K562 (cell line): ENCODE measurements around the gene AIF1. TPM values are rescaled to one million over a fixed set of nuclear protein-coding genes. Genes with fewer than 3 reads are reported as not detected.
A peak's percentile ranks its signal among the peaks of the same experiment; 100 is the strongest.

ENCODE experiments used
- CBX2 ChIP-seq: fragments of 200-600 bp; sonication (generic); IDR thresholded peaks from one replicate; pipeline ENCODE4 v1.6.1; 2012; ENCODE audit warnings: mild to moderate bottlenecking, low read length, inconsistent platforms; ENCODE audit not compliant: insufficient read depth, poor library complexity, severe bottlenecking
- CHD4 ChIP-seq: fragments of 200-600 bp; sonication (generic); IDR thresholded peaks from 3 replicates; pipeline ENCODE4 v1.6.1; 2012; ENCODE audit warnings: low read depth, mild to moderate bottlenecking, mixed read lengths, low read length, inconsistent platforms; ENCODE audit not compliant: insufficient read depth, insufficient replicate concordance, poor library complexity, severe bottlenecking
- CREBBP ChIP-seq: IDR thresholded peaks from one replicate; pipeline ENCODE4 v1.6.1; 2012; ENCODE audit warnings: low read depth, mild to moderate bottlenecking, control low read depth, inconsistent platforms, low read length
- DEAF1 ChIP-seq: fragments of 450-650 bp; formaldehyde crosslinking; IDR thresholded peaks from 2 replicates; pipeline ENCODE4 v1.4.0; 2020; ENCODE audit warnings: mild to moderate bottlenecking, moderate library complexity
- FIP1L1 ChIP-seq: fragments of 200-400 bp; formaldehyde crosslinking; IDR thresholded peaks from 2 replicates; pipeline ENCODE4 v1.6.1; 2018; ENCODE audit warnings: mild to moderate bottlenecking, low read depth, low read length; ENCODE audit not compliant: poor library complexity, severe bottlenecking
- FOXO4 ChIP-seq: fragments of 450-650 bp; formaldehyde crosslinking; IDR thresholded peaks from 2 replicates; pipeline ENCODE4 v1.4.0; 2020; ENCODE audit warnings: mild to moderate bottlenecking, moderate library complexity
- JUNB ChIP-seq: fragments of 450-650 bp; formaldehyde crosslinking; conservative IDR thresholded peaks from 2 replicates; pipeline ENCODE4 v1.4.0; 2020; ENCODE audit warnings: mild to moderate bottlenecking
- NBN ChIP-seq: fragments of 450-650 bp; IDR thresholded peaks from 2 replicates; pipeline ENCODE4 v1.6.1; 2016; ENCODE audit warnings: low read depth, mild to moderate bottlenecking
- NCOA2 ChIP-seq, 2 experiments: fragments of 450-650 bp; IDR thresholded peaks; 2 replicates each; pipeline ENCODE4 v1.6.1; 2018; ENCODE audit warnings: mild to moderate bottlenecking in 2 of 2, moderate library complexity in 1 of 2; ENCODE audit not compliant: partially characterized antibody in 2 of 2
- NR3C1 ChIP-seq: sonication (generic); formaldehyde crosslinking; IDR thresholded peaks from 2 replicates; pipeline ENCODE4 v1.8.1; 2022; ENCODE audit warnings: missing genetic modification reagents
- RAD21 ChIP-seq, 2 experiments: fragments of 250-450 bp in 1 of 2; fragments of 450-650 bp in 1 of 2; sonication (Bioruptor Pico) in 1 of 2; formaldehyde crosslinking in 1 of 2; IDR thresholded peaks in 1 of 2; conservative IDR thresholded peaks in 1 of 2; 2 replicates each; pipeline versions ENCODE4 v1.4.0 to v1.8.0; 2020 to 2022; ENCODE audit warnings: mild to moderate bottlenecking in 2 of 2, moderate library complexity in 1 of 2
- RBM25 ChIP-seq: fragments of 200-400 bp; formaldehyde crosslinking; IDR thresholded peaks from 2 replicates; pipeline ENCODE4 v1.6.1; 2018; ENCODE audit warnings: low read length, low read depth, moderate library complexity; ENCODE audit not compliant: severe bottlenecking
- SMAD4 ChIP-seq: fragments of 250-450 bp; sonication (Bioruptor Pico); conservative IDR thresholded peaks from 2 replicates; pipeline ENCODE4 v1.8.0; 2021; ENCODE audit warnings: inconsistent platforms, mild to moderate bottlenecking, moderate library complexity
- TEAD4 ChIP-seq, 2 experiments: sonication (generic) in 1 of 2; formaldehyde crosslinking in 1 of 2; IDR thresholded peaks; 2 replicates each; pipeline versions ENCODE4 v1.6.1 to v1.8.0; 2012 to 2022; ENCODE audit warnings: borderline replicate concordance in 1 of 2, inconsistent platforms in 1 of 2, low read length in 1 of 2, mild to moderate bottlenecking in 1 of 2, missing genetic modification reagents in 1 of 2
- TGIF2 ChIP-seq: sonication (generic); formaldehyde crosslinking; IDR thresholded peaks from 2 replicates; pipeline ENCODE4 v1.8.1; 2022; ENCODE audit warnings: mild to moderate bottlenecking, missing genetic modification reagents, moderate library complexity
- YY1 ChIP-seq, 3 experiments: IDR thresholded peaks; 2 replicates each; pipeline ENCODE4 v1.6.1; 2011; ENCODE audit warnings: low read length in 2 of 3, mild to moderate bottlenecking in 2 of 3, moderate library complexity in 2 of 3, borderline replicate concordance in 1 of 3, control low read depth in 1 of 3, low read depth in 1 of 3; ENCODE audit not compliant: insufficient read depth in 3 of 3, insufficient replicate concordance in 2 of 3, control insufficient read depth in 1 of 3, insufficient read length in 1 of 3; ENCODE audit errors: extremely low read depth in 1 of 3
- ZBTB33 ChIP-seq: sonication (generic); formaldehyde crosslinking; IDR thresholded peaks from 2 replicates; pipeline ENCODE4 v1.8.1; 2023; ENCODE audit warnings: mild to moderate bottlenecking, missing genetic modification reagents
- ZC3H11A ChIP-seq: IDR thresholded peaks from 2 replicates; pipeline ENCODE4 v1.6.1; 2012; ENCODE audit warnings: low read depth, low read length, improper control_type of control experiment
- ZEB2 ChIP-seq: fragments of 450-650 bp; IDR thresholded peaks from 2 replicates; pipeline ENCODE4 v1.6.1; 2016
- ZNF586 ChIP-seq: fragments of 450-650 bp; formaldehyde crosslinking; conservative IDR thresholded peaks from 2 replicates; pipeline ENCODE4 v1.4.0; 2020; ENCODE audit warnings: mild to moderate bottlenecking, moderate library complexity
- ZNF75A ChIP-seq: fragments of 450-650 bp; formaldehyde crosslinking; IDR thresholded peaks from 2 replicates; pipeline ENCODE4 v1.4.0; 2020; ENCODE audit warnings: mild to moderate bottlenecking
- ZNF780A ChIP-seq: fragments of 250-450 bp; sonication (Bioruptor Pico); IDR thresholded peaks from 2 replicates; pipeline ENCODE4 v1.5.0; 2021; ENCODE audit warnings: mild to moderate bottlenecking
- ZNF79 ChIP-seq: fragments of 250-450 bp; sonication (Bioruptor Pico); IDR thresholded peaks from 2 replicates; pipeline ENCODE4 v1.4.0; 2020; ENCODE audit warnings: low read depth, mild to moderate bottlenecking, moderate library complexity
- ZSCAN29 ChIP-seq: fragments of 450-650 bp; IDR thresholded peaks from 2 replicates; pipeline ENCODE4 v1.6.1; 2017
- polyA plus RNA-seq, 8 experiments: library from polyadenylated mRNA; depleted of rRNA in 4 of 8; stranded (reverse) in 5 of 8; unstranded in 3 of 8; fragments of >200 nt; fragmentation: Nextera tagmentation in 2 of 8; fragmentation: Illumina TruSeq in 1 of 8; extraction: Ambion mirVana in 2 of 8; extraction: Trizol in 1 of 8; gene quantifications; 2 replicates each; pipeline versions ENCODE4 v1.2.1 to v1.2.3, GENCODE V29; 2011 to 2014; ENCODE audit warnings: inconsistent platforms in 1 of 8, missing spikeins in 1 of 8
- total RNA-seq, 7 experiments: library from RNA; depleted of rRNA in 6 of 7; stranded (reverse); fragments of >200 nt in 6 of 7; fragmentation: Illumina TruSeq in 2 of 7; extraction: Trizol in 2 of 7; gene quantifications; 2 replicates each; pipeline versions ENCODE4 v1.2.1 to v1.2.3, GENCODE V29; 2011 to 2021; ENCODE audit warnings: low replicate concordance in 1 of 7

Gene AIF1
- total and polyA plus RNA-seq, 9 of the 15 experiments (the other 6 are each of a cell fraction or from before 2014, with no cell fraction given), result 9.4 to 33.4 (median 19.4) TPM

GRCh38 chr6:31585491-31585890, 29.5 kb upstream of the AIF1 start (continued):
- TF ChIP-seq YY1 (IDR thresholded peaks at IDR 0.05; ENCODE audit: borderline replicate concordance in 1 of 3, control insufficient read depth in 1 of 3, extremely low read depth in 1 of 3, insufficient read depth in 3 of 3, insufficient read length in 1 of 3, insufficient replicate concordance in 2 of 3, low read depth in 1 of 3, low read length in 2 of 3), result no peak
- no peak for TF ChIP-seq ZEB2
- TF ChIP-seq TEAD4 (IDR thresholded peaks at IDR 0.05; ENCODE audit: low read length), result 0 out of 2 replicates have a peak, but pooled peaks have one; percentile 8
- no peak for TF ChIP-seq TEAD4 (CRISPR knock-in tag; IDR thresholded peaks at IDR 0.05; ENCODE audit: borderline replicate concordance)
- TF ChIP-seq ZSCAN29, result no peak
- no peak for TF ChIP-seq DEAF1 (CRISPR knock-in tag)
- TF ChIP-seq CREBBP, result no peak
- no peak for TF ChIP-seq NBN
- TF ChIP-seq ZNF75A, result no peak
- TF ChIP-seq CHD4, result peak; percentile 24
- TF ChIP-seq JUNB (CRISPR knock-in tag), result no peak
- TF ChIP-seq ZBTB33 (CRISPR knock-in tag), result 0 out of 2 replicates have a peak, but pooled peaks have one; percentile 11
- no peak for TF ChIP-seq ZNF586
- TF ChIP-seq ZNF79 (CRISPR knock-in tag), result no peak
- TF ChIP-seq TGIF2 (CRISPR knock-in tag), result no peak
- TF ChIP-seq SMAD4, result 0 out of 2 replicates have a peak, but pooled peaks have one; percentile 29
- TF ChIP-seq FOXO4, result no peak
- peak in 1 of 2 experiments; percentile 58; a peak in 2 of 4 replicates for TF ChIP-seq RAD21 (CRISPR knock-in tag; conservative IDR thresholded peaks at IDR 0.05 in 1 of 2, IDR thresholded peaks at IDR 0.05 in 1 of 2)
- TF ChIP-seq CBX2, result no peak
- TF ChIP-seq FIP1L1, result no peak
- no peak for TF ChIP-seq ZNF780A (CRISPR knock-in tag)
- no peak for TF ChIP-seq NCOA2 (IDR thresholded peaks at IDR 0.05; ENCODE audit: partially characterized antibody in 2 of 2)
- no peak for TF ChIP-seq ZC3H11A
- TF ChIP-seq NR3C1, result no peak
- peak; percentile 90 for TF ChIP-seq RBM25
